ENCODE measurements around the gene DHRS7B.
A peak's percentile ranks its signal among the peaks of the same experiment; 100 is the strongest.

DHRS7B gene

GRCh38 chr17:21085707-21086106 lies 41.1 kb upstream of the DHRS7B start:
- CTCF ChIA-PET, result interaction anchor here (0.7 kb wide), 1 partner anchor 42 kb away, joined by 3 read pairs; no protein-coding TSS in a partner anchor

GRCh38 chr17:21089145-21089544 lies 37.6 kb upstream of the DHRS7B start:
- no peak overlapping the region for H3K27ac ChIP-seq
- ChIA-PET POLR2A (ENCODE audit: low non-redundant PET) (no interaction called here), CTCF (no interaction called here)
- peak; percentile 15 for DNase-seq (ENCODE audit: low spot score)
- no peak for TF ChIP-seq CTCF (conservative IDR thresholded peaks at IDR 0.05; ENCODE audit: low read depth)

More at GRCh38 chr17:21085707-21086106, 41.1 kb upstream of the DHRS7B start:
- no peak overlapping the region for H3K27ac ChIP-seq
- no peak for DNase-seq (ENCODE audit: low spot score)
- POLR2A ChIA-PET (ENCODE audit: low non-redundant PET), result no interaction called here
- TF ChIP-seq CTCF (conservative IDR thresholded peaks at IDR 0.05; ENCODE audit: low read depth), result no peak

DNA sequence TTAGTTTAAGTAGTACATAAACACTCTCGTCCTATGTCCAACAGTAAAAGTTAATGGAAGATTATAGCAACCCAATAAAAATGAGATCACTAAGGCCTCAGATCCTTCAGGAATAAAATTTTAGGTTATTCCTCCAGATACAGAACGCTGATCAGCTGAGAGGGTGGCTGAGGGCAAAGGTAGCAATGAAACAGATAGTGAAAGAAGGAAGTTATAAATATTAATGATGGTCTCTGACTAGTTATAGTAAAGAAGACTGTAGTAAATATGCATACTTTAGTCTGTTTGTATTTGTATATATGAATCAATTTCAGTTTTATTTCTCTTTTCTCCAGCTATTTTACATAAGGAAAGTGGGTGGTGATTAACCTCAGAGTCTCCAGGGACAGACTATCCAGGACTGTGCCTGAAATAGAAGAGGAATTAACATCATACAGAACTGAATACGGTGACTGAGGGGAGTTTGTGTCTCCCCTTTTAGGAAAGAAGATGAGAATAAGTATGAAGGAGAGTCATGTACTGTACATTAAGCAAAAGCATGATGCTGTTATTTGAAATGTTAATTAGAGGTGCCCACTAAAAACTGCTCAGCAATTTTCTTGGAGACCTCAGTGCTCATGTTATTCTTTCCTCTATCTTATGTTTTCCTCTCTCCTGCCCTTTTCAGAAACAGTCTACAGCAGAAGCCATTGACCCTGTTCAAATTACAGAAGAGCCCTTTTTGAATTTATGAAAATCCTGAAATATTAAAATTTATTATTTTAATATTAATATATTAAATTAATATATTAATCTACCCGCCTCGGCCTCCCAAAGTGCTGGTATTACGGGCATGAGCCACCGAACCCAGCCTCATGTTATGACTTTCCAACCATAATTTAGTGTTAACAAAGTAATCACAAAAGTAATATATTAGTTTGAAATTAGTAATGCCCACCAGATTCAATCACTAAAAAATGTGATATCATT lies 36.5 kb upstream of the DHRS7B start:
- no peak overlapping the region for H3K27ac ChIP-seq
- POLR2A ChIA-PET (ENCODE audit: low non-redundant PET), result no interaction called here
- no peak for DNase-seq (ENCODE audit: low spot score)
- CTCF ChIA-PET, result no interaction called here
- no peak for TF ChIP-seq CTCF (conservative IDR thresholded peaks at IDR 0.05; ENCODE audit: low read depth)

DNA sequence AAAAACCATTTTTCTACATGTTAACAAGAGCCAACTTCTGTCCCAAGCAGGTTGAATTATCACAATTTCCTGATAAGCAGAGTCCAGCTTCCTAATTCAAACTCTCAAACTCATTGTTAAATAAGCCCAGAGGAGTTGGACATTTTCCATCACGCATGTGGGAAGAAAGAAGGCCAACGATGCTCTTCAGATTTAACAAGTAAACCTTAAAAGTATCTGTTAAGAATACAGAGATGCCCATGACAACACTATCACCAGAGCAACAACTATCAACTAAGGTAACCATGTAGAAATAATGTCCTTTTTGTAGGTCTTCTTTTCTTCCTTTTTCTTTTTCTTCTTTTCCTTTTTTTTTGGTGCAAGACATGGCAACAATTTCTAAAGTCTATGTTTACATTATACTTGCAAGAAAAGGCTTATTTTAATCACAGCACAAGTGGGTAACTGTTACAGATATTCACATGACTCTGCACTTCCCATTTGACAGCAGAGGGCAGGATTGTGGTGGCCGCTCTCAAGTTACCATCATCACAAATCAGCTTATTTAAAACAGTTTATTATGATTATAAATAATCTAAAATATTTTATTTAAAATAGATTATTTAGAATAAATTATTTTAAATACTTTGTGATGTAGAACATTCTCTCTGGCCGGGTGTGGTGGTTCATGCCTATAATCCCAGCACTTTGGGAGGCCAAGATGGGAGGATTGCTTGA lies 35.7 kb upstream of the DHRS7B start:
- DNase-seq (ENCODE audit: low spot score), result no peak
- no peak for TF ChIP-seq CTCF (conservative IDR thresholded peaks at IDR 0.05; ENCODE audit: low read depth)
- ChIA-PET POLR2A (ENCODE audit: low non-redundant PET) (no interaction called here), CTCF (no interaction called here)
- no peak overlapping the region for H3K27ac ChIP-seq

- H3K27ac ChIP-seq, result no peak overlapping the region
- no peak for DNase-seq (ENCODE audit: low spot score)
- ChIA-PET POLR2A (ENCODE audit: low non-redundant PET) (no interaction called here), CTCF (interaction anchor here (1.1 kb wide), 1 partner anchor 54 kb away, joined by 3 read pairs; no protein-coding TSS in a partner anchor)
- TF ChIP-seq CTCF (conservative IDR thresholded peaks at IDR 0.05; ENCODE audit: low read depth), result no peak
Measured at GRCh38 chr17:21094298-21094704, 32.5 kb upstream of the DHRS7B start.

DNA sequence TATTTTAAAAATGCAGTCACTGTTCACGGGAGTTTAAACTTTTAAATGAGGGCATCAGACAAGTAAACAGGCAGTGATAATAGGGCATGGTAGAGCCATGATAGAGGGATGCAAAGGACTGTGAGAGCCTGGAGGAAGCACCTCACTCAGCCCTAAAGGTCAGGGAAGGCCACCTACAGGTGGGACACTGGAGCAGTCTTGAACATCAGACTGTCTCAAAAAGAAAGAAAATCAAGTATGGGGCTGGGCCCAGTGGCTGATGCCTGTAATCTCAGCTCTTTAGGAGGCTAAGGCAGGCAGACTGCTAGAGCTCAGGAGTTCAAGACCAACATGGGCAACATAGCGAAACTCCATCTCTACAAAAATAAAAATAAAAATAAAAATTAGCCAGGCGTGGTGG lies 31.0 kb upstream of the DHRS7B start:
- CTCF ChIA-PET, result interaction anchor here (0.7 kb wide), 1 partner anchor 97 kb away, joined by 5 read pairs; no protein-coding TSS in a partner anchor
- POLR2A ChIA-PET (ENCODE audit: low non-redundant PET), result no interaction called here
- no peak for DNase-seq (ENCODE audit: low spot score)
- no peak overlapping the region for H3K27ac ChIP-seq
- no peak for TF ChIP-seq CTCF (conservative IDR thresholded peaks at IDR 0.05; ENCODE audit: low read depth)
